ENCODE results near the gene CENPU. TPM values are rescaled to one million over a fixed set of nuclear protein-coding genes. Genes with fewer than 3 reads are reported as not detected.

CENPU gene
- total RNA-seq, 1 experiment from 2014 or later, result 38.2 TPM

DNA sequence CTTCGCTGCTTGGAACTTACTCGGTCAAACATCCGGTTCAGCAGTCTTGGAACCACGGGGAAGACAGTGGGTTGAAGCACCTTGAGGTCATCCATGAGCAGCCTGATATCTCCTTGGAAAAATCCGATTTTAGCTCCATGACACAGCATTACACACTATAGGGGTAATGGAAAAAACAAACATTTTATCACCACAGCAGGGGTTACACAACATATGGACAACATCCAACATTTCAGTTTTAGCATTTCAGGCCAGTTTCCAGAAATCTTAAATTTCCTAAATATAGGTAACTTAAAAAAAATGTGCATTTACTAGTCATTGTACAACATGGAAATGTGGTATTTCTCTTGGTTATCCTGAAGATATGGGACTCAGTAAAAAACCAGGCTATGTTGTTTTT is 34.4 kb upstream of the CENPU start:
- TF ChIP-seq, protein P1, sequence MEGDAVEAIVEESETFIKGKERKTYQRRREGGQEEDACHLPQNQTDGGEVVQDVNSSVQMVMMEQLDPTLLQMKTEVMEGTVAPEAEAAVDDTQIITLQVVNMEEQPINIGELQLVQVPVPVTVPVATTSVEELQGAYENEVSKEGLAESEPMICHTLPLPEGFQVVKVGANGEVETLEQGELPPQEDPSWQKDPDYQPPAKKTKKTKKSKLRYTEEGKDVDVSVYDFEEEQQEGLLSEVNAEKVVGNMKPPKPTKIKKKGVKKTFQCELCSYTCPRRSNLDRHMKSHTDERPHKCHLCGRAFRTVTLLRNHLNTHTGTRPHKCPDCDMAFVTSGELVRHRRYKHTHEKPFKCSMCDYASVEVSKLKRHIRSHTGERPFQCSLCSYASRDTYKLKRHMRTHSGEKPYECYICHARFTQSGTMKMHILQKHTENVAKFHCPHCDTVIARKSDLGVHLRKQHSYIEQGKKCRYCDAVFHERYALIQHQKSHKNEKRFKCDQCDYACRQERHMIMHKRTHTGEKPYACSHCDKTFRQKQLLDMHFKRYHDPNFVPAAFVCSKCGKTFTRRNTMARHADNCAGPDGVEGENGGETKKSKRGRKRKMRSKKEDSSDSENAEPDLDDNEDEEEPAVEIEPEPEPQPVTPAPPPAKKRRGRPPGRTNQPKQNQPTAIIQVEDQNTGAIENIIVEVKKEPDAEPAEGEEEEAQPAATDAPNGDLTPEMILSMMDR (conservative IDR thresholded peaks at IDR 0.05; ENCODE audit: low read depth, low read length), result no peak
- TF ChIP-seq EZH2phosphoT487 (IDR thresholded peaks at IDR 0.05; ENCODE audit: borderline replicate concordance, low read length), result no peak
- no peak for TF ChIP-seq EZH2 (IDR thresholded peaks at IDR 0.05; ENCODE audit: low read length, unreplicated experiment)
- Histone ChIP-seq H3K36me3 (ENCODE audit: low read depth, low read length) (no peaks in the 10 kb centered on the region), H3K79me2 (ENCODE audit: low read length) (no peaks in the 10 kb centered on the region), H3K4me3 (ENCODE audit: low read length) (no peak overlapping the region), H3F3A (ENCODE audit: low read length, unreplicated experiment) (no peaks in the 10 kb centered on the region), H3K27ac (ENCODE audit: low read length) (no peak overlapping the region), H3K4me1 (ENCODE audit: insufficient read depth, low read length) (no peaks in the 10 kb centered on the region), H3K27me3 (ENCODE audit: low read length) (no peaks in the 10 kb centered on the region), H2AFZ (ENCODE audit: low read length) (no peak overlapping the region), H4K20me1 (ENCODE audit: low read length) (no peaks in the 10 kb centered on the region), H3K4me2 (ENCODE audit: low read length) (no peak overlapping the region), H3K9me3 (ENCODE audit: low read length) (no peaks in the 10 kb centered on the region), H3K9ac (ENCODE audit: low read length) (no peak overlapping the region), H3K9me2 (replicated peaks; ENCODE audit: low read length) (no peaks in the 10 kb centered on the region)
- CTCF ChIA-PET, result no interaction called here
- BruUV-seq (replicated peaks), result no TSS peak
- no peak for ATAC-seq
- intact Hi-C loops (cut with micrococcal nuclease), result no loop called here
- DNase-seq, result no peak
- POLR2A ChIA-PET (ENCODE audit: unreplicated experiment), result no interaction called here

DNA sequence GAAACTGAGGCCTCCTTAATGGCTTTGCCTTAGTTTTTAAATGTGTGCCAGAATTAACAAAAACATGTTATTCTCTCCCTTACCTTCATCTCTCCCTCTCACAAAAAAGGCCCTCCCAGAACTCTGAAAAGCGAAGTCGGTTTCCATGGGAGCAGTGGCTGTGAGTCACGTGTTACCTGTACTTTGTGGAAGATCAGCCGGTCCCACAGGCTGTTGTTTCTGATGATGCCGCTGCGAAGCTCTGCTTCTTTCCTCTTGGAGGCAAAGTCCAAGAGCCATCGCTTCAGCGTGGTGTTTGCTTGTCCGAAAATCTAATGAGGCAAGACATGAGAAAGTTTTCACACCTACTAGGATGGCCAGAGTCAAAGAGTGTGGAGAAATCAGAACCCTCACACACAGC is 32.5 kb upstream of the CENPU start:
- Histone ChIP-seq H3K9ac (ENCODE audit: low read length) (no peak overlapping the region), H3F3A (ENCODE audit: low read length, unreplicated experiment) (no peaks in the 10 kb centered on the region), H3K9me2 (replicated peaks; ENCODE audit: low read length) (no peaks in the 10 kb centered on the region), H3K4me3 (ENCODE audit: low read length) (no peak overlapping the region), H3K36me3 (ENCODE audit: low read depth, low read length) (no peaks in the 10 kb centered on the region), H2AFZ (ENCODE audit: low read length) (no peak overlapping the region), H3K27ac (ENCODE audit: low read length) (no peak overlapping the region), H4K20me1 (ENCODE audit: low read length) (no peaks in the 10 kb centered on the region), H3K79me2 (ENCODE audit: low read length) (no peaks in the 10 kb centered on the region), H3K4me1 (ENCODE audit: insufficient read depth, low read length) (no peaks in the 10 kb centered on the region), H3K9me3 (ENCODE audit: low read length) (no peaks in the 10 kb centered on the region), H3K4me2 (ENCODE audit: low read length) (no peak overlapping the region), H3K27me3 (ENCODE audit: low read length) (no peaks in the 10 kb centered on the region)
- ChIA-PET POLR2A (ENCODE audit: unreplicated experiment) (no interaction called here), CTCF (no interaction called here)
- TF ChIP-seq EZH2 (IDR thresholded peaks at IDR 0.05; ENCODE audit: low read length, unreplicated experiment) (no peak), EZH2phosphoT487 (IDR thresholded peaks at IDR 0.05; ENCODE audit: borderline replicate concordance, low read length) (no peak)
- ATAC-seq (no peak), DNase-seq (no peak)
- intact Hi-C loops (cut with micrococcal nuclease), result no loop called here
- BruUV-seq (replicated peaks), result no TSS peak

DNA sequence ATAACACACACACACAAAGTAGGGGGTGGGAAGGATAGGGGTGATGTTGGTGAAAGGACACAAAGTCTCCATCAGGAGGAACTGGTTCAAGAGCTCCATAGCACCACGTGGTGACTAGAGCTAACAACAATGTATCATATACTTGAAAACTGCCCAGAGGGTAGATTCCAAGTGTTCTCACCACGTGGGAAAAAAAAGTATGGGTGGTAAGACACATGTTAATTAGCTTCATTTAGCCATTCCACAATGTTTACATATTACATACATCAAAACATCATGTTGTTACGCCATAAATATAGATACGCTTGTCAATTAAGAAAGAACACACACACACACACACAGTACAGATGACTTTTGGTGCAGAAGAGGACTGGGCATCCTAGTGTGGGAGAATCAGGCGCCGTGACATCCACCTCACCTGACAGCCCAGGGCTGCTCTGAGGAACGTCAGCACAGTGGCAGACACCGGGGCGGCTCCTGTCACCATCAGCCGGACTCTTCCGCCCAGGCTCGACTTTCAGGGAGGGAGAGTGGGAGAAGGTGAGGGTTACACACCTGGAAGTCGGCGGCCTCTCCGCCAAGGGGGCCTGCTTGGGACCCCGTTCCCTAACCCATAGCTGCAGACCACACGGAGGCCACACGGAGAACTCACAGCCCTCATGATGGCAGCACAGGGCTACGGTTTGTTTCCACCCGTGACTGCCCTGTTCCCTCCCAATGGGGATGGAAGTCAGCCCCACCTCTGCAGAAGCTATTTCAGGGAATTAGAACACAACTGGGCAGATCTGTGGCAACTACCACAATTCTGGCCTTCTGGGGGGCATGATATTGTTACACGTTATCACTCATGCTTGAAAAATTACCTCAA is 31.8 kb upstream of the CENPU start:
- ChIA-PET POLR2A (ENCODE audit: unreplicated experiment) (no interaction called here), CTCF (interaction anchor here (0.5 kb wide), 1 partner anchor 268 kb away, joined by 3 read pairs; no protein-coding TSS in a partner anchor)
- DNase-seq (no peak), ATAC-seq (no peak)
- H3K36me3 ChIP-seq (ENCODE audit: low read depth, low read length), result no peaks in the 10 kb centered on the region
- no peaks in the 10 kb centered on the region for H3K4me1 ChIP-seq (ENCODE audit: insufficient read depth, low read length)
- H3K4me2 ChIP-seq (ENCODE audit: low read length), result no peak overlapping the region
- no peaks in the 10 kb centered on the region for H4K20me1 ChIP-seq (ENCODE audit: low read length)
- H3K9ac ChIP-seq (ENCODE audit: low read length), result no peak overlapping the region
- no peak overlapping the region for H3K27ac ChIP-seq (ENCODE audit: low read length)
- no TSS peak for BruUV-seq (replicated peaks)
- no peak overlapping the region for H2AFZ ChIP-seq (ENCODE audit: low read length)
- no peak for TF ChIP-seq EZH2phosphoT487 (IDR thresholded peaks at IDR 0.05; ENCODE audit: borderline replicate concordance, low read length)
- no peak for TF ChIP-seq EZH2 (IDR thresholded peaks at IDR 0.05; ENCODE audit: low read length, unreplicated experiment)
- TF ChIP-seq, protein P1 (conservative IDR thresholded peaks at IDR 0.05; ENCODE audit: low read depth, low read length), result no peak
- no peaks in the 10 kb centered on the region for H3K79me2 ChIP-seq (ENCODE audit: low read length)
- no peaks in the 10 kb centered on the region for H3K9me3 ChIP-seq (ENCODE audit: low read length)
- H3K27me3 ChIP-seq (ENCODE audit: low read length), result no peaks in the 10 kb centered on the region
- H3K4me3 ChIP-seq (ENCODE audit: low read length), result no peak overlapping the region
- H3K9me2 ChIP-seq (replicated peaks; ENCODE audit: low read length), result no peaks in the 10 kb centered on the region
- intact Hi-C loops (cut with micrococcal nuclease), result no loop called here
- H3F3A ChIP-seq (ENCODE audit: low read length, unreplicated experiment), result no peaks in the 10 kb centered on the region
